Fibroblast of villous mesenchyme (primary cell): ENCODE results near the gene SPINT1. TPM values are rescaled to one million over a fixed set of nuclear protein-coding genes. Genes with fewer than 3 reads are reported as not detected.

ENCODE experiments used
- DNase-seq: peaks from one replicate; pipeline ENCODE4 v3.0.0-alpha.2; 2010; ENCODE audit warnings: low read depth
- H3K4me3 ChIP-seq: 2 replicates; pipeline ENCODE4 v1.5.1; 2011; ENCODE audit warnings: low read depth, mild to moderate bottlenecking, low read length
- CTCF ChIP-seq: IDR thresholded peaks from 2 replicates; pipeline ENCODE4 v1.5.1; 2012; ENCODE audit warnings: low read depth, mild to moderate bottlenecking, low read length; ENCODE audit not compliant: insufficient read depth
- total RNA-seq: library from RNA; depleted of rRNA; stranded (reverse); fragments of >200 nt; gene quantifications from 2 replicates; pipeline ENCODE4 v1.2.3, GENCODE V29; 2012

The SPINT1 gene
- total RNA-seq, 1 donor: 0.43 TPM

DNA sequence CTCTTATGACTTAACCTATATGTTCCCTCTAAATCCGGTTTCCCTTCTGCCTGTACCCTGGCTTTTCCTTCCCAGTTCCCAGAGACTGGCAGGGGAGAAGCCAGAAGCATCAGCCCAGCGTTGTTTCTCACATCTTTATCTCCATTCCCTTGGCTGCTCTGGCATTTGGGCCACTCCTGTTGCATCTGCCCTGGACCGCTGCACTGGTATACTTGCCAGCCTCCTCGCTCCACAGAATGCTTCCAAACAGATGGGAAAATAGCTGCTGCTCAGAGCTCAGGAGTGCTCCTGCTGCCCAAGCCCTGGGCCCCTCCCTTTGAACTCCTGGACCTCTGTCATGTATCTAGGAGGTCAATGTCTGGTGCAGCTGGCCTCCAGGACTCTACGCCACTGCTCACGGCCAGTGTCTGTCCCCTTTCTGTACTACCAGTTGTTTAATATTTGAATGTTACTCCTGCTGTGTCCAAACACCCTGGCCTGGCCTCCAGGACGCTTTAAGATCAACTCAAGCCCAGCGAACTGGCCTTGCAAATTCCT is 6.8 kb downstream of the SPINT1 start:
- DNase-seq: no peak
- H3K4me3 ChIP-seq: no peak overlapping the region
- no peak for TF ChIP-seq CTCF

DNA sequence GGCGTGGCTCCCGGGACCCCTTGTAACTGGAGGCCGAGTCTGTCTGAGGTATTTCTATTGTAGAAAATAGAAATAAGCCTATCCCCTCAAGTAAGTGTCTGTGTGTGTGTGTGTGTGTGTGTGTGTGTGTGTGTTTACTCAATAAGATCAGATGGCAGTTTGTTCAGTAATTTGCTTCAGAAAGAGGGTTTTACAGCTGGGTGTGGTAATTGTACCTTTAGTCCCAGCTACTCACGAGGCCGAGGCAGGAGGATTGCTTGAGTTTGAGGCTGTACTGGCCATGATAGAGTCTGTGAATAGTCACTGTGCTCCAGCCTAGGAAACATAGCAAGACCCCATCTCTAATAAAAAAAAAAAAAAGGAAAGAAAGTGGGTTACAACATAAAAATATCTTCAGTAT is 8.7 kb downstream of the SPINT1 start:
- no peak for DNase-seq
- no peak overlapping the region for H3K4me3 ChIP-seq
- TF ChIP-seq CTCF: no peak

- TF ChIP-seq CTCF: no peak
- DNase-seq: no peak
- H3K4me3 ChIP-seq: no peak overlapping the region
Observed at GRCh38 chr15:40853241-40853890, 9.5 kb downstream of the SPINT1 start.

- DNase-seq: no peak
- no peak overlapping the region for H3K4me3 ChIP-seq
- no peak for TF ChIP-seq CTCF
Observed at GRCh38 chr15:40854161-40854560, 10.3 kb downstream of the SPINT1 start.

GRCh38 chr15:40855706-40856234 is 11.9 kb downstream of the SPINT1 start:
- H3K4me3 ChIP-seq: no peak overlapping the region
- DNase-seq: no peak
- no peak for TF ChIP-seq CTCF

GRCh38 chr15:40856746-40857145 is 12.9 kb downstream of the SPINT1 start:
- no peak for TF ChIP-seq CTCF
- DNase-seq: no peak
- no peak overlapping the region for H3K4me3 ChIP-seq
